ENCODE measurements around the gene RUNX2. TPM values are rescaled to one million over a fixed set of nuclear protein-coding genes. Genes with fewer than 3 reads are reported as not detected.

The RUNX2 gene
- total RNA-seq, 1 donor from 2014 or later: 0.24 TPM

DNA sequence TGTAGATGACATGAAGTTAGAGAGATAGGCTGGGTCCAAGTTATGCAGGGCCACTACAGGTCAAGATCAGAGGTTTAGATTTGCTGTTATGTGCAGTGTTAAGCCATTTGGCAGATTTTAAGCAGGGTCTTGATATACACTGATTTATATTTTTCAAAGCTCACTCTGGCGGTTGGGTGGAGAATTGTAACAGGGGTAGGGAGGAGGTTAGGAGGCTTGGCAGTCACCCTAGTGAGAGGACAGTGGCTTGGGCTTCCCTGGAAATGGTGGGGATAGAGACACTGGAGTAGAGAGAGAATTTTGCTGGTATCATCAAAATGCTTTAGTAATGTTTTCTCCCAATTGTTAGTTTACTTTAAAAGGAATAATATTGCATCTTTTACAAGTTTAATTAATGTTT, 199.1 kb downstream of the RUNX2 start:
- ATAC-seq (ENCODE audit: poor library complexity): no peak
- DNase-seq: no peak
- intact Hi-C loops (cut with DNase I): no loop called here

DNA sequence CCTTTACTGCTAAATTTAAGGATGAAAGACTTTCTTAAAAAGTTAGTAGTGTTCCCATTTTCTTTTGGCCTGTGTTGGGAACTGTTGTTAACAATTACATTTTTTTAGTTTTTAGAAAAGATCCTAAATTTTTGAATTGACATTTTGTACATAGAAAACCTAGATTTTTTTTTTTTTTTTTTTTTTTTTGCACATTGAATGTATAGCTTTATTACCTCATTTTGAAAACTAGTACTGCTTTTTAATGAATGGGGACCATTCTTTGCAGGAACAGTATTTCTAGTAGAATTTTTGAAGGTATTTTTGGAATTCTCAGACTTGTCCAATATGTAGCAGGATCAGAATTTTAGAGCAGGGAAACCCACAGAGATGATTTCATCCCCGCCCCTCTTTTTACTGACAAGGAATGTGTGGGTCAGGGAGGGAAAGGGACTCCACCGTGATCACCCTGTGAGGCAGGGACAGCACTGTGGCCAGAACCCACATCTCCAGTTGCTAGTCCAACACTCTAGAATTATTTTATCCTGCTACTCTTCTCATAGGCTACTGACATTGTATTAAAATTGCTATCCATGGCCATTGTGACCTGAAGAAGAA, 204.0 kb downstream of the RUNX2 start:
- ATAC-seq (ENCODE audit: poor library complexity) (no peak), DNase-seq (no peak)
- intact Hi-C loops (cut with DNase I): no loop called here

DNA sequence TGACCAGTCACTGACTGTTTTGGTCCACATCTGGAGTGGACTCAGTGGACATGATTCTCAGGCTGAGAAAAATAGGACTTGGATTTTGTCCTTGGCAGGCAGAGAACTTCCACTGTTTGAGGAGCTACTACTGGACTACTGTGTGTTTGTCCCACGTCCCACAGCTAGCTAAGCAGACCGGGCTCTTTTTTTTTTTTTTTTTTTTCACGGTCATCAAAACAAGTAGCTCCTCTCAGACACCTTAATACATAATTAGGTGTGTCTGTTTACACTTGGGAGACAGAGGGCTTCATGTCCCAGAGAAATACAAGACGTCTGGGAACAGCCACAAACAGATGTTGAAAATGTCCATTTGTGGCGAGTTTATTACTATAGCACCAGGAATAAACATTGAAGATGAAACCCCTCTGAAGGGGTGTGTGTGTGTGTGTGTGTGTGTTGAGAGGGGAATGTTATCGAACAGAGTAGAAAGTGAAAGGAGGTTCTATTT, 204.6 kb downstream of the RUNX2 start:
- DNase-seq: no peak
- intact Hi-C loops (cut with DNase I): no loop called here
- peak; percentile 82 for ATAC-seq (ENCODE audit: poor library complexity)

DNA sequence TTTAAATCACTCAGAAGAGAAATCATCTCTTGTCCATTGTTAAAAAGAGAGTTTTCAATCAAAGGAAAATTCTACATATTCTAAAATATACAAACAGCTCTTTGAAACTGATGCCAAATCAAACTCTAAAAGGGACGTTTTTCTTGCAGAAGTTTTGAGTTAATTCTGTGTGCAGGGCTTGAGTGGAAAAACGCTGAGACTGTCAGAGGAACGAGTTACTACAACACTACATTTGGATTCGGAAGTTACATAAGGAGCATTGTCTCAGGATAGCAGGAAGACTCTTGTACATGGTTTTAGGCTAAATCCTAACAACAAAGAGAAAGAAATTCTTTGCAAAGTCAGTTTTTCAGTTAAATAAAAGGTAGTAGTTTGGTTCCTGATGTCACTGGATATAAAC, 205.3 kb downstream of the RUNX2 start:
- ATAC-seq (ENCODE audit: poor library complexity) (peak; percentile 63), DNase-seq (no peak)
- intact Hi-C loops (cut with DNase I): no loop called here

DNA sequence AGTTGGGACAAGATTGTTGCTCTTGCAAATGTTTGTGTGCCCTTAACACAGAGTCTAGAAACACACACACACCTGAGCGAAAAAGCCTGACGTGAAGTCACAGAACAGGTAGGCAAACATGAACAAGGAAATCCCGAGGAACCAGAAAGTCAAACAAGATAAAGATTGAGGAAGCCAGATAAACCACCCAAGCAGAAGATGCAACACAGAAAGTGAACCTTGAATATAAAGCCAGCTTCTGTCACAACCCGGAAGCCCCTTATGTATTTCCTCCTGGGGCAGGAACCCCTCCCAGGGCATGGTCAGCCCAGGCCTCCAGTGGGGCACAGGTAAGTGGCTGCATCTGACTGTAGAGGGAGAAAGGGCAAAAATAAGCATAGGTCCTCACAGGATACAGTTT, 207.8 kb downstream of the RUNX2 start:
- intact Hi-C loops (cut with DNase I): no loop called here
- no peak for ATAC-seq (ENCODE audit: poor library complexity)
- DNase-seq: no peak

DNA sequence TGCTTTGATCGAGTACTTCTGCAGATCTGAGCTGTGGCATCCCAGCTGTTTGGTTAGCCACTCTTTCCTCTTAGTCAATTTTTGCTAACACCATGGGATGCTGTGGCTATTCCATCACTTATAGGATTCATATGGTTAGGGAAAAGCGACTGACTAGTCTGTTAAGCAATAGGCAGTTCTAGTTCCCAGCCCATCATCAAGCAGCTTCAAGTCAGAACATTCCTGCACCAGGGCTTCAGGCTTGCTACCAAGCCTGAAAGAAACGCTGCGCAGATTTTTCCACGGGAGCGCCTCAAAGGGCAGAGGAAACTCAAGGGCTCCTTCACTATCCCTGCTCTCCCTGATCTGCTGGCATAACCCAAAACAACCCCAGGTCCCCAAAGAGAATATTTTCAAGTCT, 209.4 kb downstream of the RUNX2 start:
- DNase-seq: no peak
- no peak for ATAC-seq (ENCODE audit: poor library complexity)
- intact Hi-C loops (cut with DNase I): no loop called here

DNA sequence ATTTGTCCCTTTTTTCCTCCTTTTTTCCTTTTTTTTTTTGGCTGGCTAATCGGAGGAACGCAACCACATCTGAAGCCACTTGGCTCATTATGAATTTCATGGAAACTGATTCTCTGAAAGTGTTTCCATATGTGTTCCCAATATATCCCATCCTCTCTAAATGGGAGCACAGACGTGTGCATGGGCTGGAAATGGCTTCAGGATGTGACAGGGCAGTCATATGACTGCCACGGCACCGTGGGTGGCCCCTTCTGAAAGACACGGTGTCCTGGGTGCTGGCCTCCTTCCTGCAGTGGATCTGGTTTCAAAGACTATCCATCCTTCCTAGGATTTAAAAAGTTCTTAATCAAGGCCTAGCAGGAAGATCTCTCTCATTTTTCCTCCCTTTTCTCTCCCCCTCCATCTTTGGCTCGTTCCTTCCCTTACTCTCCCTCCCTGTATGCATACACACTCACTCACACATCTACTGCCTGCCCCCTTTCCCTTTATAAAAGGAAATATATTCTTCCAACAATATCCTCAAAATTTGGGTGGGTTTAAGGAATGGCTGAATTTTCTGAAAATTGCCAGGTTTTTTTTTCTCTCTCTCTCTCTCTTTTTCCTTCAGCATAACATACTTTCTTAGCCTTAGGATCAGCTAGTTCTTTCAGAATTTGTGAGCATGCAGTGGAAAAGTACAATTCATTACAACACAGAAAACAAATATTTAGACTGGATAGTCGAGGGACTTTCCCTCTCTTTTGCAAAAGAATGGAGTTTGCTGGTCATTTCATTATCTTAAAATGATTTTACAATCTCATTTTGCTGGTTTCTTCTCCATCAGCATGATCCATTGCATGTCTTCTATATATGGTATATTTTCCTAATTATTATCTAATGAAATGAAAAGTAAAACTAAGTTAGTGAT, 210.8 kb downstream of the RUNX2 start:
- intact Hi-C loops (cut with DNase I): no loop called here
- ATAC-seq (ENCODE audit: poor library complexity) (no peak), DNase-seq (no peak)

DNA sequence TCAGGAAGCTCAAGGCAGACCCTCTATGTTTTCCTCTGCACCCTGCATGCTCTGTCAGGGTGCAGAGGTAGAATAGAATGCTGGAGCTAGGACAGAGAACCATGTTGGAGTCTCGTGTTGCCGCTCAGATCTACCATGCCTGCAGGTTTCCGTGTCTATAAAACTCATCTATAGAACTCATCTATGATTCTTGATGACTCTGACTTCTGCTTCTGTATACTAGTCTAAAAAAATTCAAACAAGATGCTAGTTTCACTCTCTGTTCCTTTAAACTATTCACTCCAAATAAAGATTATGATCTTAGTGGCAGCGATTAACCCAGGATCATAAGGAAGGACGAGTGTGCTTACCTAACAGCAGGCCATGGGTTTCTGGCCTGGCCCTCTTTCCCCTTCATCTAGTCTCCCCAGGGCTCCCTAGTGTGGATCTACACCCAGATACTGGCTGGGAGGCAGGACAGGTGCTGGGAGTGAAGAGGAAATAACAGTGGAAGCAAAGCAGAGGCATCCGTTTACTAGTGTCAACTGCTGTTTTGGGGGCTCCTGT, 212.3 kb downstream of the RUNX2 start:
- intact Hi-C loops (cut with DNase I): no loop called here
- no peak for ATAC-seq (ENCODE audit: poor library complexity)

DNA sequence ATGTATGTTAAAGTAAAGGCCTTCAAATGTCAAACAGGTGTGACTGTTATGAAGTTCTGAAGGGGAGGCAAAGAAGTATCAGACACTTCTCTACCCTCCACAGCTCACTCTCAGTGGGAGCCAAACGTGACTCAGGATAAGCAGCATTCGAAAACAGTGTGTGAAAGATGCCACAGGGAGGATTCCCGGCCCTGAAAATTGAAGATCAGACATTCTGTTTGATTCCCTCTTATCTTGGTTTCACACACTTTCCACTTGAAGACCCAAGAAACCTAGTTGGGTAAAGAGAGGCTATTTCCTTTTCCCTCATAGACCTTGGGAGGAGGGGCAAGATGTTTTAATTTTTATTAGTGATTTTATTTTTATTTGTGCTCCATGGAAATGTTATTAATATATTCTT, 213.8 kb downstream of the RUNX2 start:
- no peak for DNase-seq
- intact Hi-C loops (cut with DNase I): no loop called here
- ATAC-seq (ENCODE audit: poor library complexity): no peak

More for the DNA sequence above, 212.3 kb downstream of the RUNX2 start:
- DNase-seq: no peak

DNA sequence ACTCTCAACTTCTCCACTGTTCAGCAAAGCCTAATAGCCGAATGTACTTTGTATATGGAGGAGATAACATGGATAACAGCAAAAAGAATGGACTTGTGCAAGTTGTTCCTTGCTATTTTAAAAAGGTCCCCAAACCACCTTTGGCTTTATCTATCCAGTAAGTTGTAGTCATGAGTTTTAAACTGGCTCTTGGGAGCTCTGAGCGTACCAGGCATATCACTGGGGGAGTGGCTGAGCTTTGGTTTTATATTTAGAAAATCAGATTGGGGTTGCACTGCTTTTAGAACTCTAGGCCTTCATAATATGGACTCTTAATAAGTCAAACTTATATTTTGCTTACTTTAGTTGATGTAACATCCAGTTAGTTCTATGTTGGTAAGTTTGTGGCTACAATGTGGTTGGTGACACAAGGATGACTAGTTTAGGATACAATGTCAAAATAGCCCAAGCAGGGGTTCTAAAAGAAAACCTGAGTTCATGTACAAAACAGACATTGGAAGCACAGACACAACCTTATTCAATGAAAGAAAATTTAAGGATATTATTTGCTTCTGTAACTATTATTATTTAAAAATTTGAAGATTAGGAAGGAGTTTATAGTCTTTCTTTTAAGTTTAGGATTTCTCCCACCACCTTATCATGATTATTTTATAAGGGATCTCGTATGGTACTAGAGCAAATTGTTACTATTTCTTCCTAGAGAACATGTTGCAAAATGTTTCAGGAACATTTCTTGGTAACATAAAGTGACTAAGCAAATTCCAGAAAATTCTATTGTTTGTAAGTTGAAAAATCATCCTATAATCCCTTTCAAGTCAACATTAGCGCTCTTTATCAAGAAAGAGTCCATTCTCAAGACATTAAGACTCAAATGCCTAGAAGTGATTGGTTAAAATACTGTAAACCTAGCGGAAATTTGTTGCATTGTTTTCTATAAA, 215.4 kb downstream of the RUNX2 start:
- intact Hi-C loops (cut with DNase I): no loop called here
- DNase-seq (no peak), ATAC-seq (ENCODE audit: poor library complexity) (peak; percentile 76)

DNA sequence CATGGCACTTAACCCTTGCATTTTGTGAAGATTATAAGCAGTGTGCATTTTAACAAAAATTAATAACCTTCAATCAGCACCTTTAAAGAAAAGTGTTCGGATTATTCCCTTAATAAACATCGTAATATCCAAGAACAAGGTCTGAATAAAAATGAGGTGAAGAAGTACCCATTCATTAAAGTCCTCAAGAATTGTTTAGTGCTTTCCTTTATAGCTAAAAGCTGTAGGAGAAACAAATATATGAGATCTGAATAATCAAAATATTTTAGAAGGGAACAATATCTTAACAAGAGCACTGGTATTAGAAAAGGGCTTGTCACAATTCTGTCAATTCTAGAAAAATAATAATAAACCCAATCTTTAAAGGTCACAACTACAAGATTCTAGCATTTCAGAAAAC, 217.3 kb downstream of the RUNX2 start:
- intact Hi-C loops (cut with DNase I): no loop called here
- DNase-seq: no peak
- ATAC-seq (ENCODE audit: poor library complexity): no peak

DNA sequence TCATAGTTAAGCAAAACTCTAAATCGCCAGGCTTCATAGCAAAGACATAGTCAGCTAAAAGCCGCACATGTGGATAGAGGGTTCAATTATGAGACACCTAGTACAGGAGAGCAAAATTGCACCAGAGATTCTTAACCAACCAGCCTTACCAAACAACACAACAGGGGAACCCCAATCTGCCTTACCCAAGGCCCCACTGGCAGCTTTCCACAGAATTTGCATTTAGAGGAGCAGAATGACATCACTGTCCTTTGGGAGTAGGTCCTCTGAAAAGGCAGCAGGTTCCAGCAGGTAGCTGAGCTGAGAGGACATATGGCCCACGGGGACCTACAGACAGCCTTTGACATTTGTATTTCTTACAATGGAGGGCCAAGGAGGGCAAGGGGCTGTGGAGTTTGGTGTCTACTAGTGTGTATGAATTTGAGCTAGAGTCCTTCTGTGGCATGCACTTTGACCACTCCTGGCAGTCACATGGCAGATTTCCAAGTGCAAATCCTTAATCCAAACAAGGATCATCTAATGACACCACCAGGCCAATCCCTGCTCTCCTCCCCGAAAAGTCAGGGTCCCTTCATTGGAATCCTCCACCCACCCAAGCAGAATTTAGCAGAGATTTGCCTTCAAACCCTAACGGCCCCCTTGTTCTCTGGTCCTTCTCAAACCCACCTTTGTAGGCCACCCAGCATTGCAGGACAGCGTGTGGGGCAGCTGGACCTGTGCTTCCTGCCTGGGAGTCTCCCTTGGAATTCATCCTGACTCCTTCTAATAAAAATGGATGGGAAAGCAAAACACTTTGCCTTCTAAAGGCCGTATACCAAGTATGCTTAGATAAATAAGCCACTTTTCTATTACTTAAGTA, 220.8 kb downstream of the RUNX2 start:
- DNase-seq: no peak
- intact Hi-C loops (cut with DNase I): no loop called here
- no peak for ATAC-seq (ENCODE audit: poor library complexity)

DNA sequence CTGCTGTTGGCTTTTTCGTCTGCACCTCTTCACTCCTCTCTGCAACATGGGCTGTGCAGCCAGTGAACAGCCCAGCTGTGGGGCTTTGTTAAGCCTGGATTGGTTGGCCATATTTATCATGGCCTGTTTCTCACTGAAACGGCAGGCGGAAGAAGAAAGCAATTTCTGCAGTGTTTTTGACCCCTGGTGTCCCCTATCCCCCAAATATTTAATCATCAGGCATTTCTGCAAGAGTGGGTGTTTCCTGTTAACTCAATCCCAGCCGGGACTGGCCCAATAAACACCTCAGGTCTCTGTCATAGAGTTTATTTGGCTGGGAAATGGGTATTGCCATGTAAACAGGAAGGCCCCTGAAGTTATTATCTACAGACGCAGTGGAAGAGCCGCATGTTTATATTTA, 224.4 kb downstream of the RUNX2 start:
- ATAC-seq (ENCODE audit: poor library complexity) (no peak), DNase-seq (no peak)
- intact Hi-C loops (cut with DNase I): no loop called here

DNA sequence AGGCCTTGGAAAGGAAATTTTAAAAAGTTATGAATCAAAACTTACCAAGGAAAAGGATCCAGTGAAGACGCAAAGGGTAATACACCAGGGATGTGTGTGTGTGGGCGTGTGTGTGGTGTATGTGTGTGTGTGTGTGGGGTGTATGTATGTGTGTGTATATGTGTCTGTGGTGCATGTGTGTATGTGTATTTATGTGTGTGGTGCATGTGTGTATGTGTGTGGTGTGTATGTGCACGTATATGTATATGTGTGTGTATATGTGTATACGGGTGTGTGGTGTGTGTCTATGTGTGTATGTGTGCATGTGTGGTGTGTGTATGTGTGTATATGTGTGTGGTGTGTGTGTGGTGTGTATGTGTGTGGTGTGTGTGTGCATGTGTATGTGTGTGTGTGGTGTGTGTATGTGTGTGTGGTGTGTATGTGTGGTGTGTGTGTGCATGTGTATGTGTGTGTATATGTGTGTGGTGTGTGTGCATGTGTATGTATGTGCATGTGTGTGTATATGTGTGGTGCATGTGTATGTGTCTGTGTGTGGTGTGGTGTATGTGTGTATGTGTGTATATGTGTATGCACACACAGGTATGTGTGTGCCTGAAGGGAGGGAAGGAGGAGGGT, 225.7 kb downstream of the RUNX2 start:
- ATAC-seq (ENCODE audit: poor library complexity) (no peak), DNase-seq (no peak)
- intact Hi-C loops (cut with DNase I): no loop called here

DNA sequence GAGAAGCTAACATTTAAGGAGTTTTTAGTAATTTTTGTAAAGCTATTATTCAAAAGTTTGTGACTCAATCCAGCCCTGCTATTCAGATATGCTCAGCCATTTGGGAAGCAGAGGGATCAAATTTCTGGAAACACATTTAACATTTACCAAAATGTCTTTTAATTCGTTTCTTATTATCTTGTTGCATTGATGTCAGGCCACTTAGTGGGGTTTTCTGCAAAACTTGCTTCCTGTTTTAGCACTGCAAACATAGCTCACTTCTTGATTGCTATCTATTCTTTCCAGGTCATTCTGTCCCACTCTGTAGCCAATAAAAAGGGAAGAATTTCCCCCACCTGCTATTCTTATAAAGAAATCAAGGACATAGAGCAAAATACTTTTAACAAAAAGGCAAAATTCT, 226.5 kb downstream of the RUNX2 start:
- ATAC-seq (ENCODE audit: poor library complexity) (no peak), DNase-seq (no peak)
- intact Hi-C loops (cut with DNase I): no loop called here

DNA sequence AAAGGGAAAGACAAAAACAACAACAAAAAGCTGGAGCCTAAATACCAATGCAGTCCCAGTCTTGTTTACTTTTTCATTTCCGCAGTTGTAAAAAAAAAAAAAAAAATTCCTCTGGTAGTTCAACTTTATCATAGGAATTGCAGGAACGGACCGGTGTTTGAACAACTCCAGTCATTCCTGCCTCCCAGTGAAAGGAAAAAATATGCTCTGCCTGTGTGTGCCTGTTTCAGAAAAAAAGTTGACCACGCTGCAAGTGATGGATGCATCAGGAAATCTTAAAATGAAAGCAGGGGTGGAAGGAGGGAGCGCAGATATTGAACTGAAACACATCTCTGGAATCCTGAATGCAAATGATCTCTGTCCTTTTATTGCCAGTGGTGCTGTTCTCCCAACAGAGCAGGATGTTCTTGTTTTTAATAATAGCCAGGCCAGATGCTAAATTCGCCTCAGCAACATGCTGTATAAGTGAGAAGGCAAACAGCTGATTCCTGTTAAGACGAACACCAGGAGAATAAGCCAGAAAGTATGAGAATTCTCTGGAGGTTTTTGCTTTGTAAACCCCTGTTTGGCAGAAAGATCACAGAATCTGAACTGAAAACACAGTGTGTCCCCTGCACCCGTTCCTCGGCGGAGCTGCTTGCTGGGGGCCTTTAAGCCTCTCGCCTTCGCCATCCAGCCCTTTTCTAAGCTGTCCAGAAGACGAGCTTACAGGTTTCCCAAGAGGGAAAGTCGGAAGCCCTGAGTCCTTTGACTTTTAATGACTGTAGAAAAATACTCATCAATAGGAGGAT, 228.0 kb downstream of the RUNX2 start:
- peak; percentile 89 for ATAC-seq (ENCODE audit: poor library complexity)
- no peak for DNase-seq
- intact Hi-C loops (cut with DNase I): no loop called here

DNA sequence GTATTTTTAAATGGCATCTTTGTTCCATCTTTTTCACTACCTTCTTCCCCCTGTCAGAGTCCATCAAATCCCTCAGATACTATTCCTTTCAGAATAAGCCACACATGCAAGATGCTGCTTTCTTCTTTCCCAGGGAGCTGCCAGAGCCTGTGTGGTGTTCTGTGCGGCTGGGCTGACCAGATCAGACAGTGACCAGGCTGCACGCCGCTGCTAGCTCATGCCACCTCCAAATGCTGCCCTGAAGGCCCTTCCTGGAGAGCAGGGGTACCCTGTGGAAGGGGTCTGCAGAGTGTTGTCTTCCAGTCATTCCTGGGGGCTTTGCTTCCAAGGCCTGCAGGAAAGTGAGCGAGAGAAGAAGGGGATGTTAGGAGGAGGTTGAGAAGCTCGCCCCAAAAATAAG, 228.7 kb downstream of the RUNX2 start:
- ATAC-seq (ENCODE audit: poor library complexity): peak; percentile 50
- intact Hi-C loops (cut with DNase I): no loop called here
- no peak for DNase-seq
